Activated CD4-positive, alpha-beta T cell treated with anti-CD3 and anti-CD28 coated beads, Interleukin-2, amount 10 ng/mL, durations not matched to agents 7 days and 5 days (primary cell): ENCODE measurements around the gene TECPR2. TPM values are rescaled to one million over a fixed set of nuclear protein-coding genes. Genes with fewer than 3 reads are reported as not detected.
A peak's percentile ranks its signal among the peaks of the same experiment; 100 is the strongest.

Source experiments
- CTCF ChIA-PET: fragments of 350-600 bp; sonication (Branson Sonifier 250); formaldehyde crosslinking; loops from one replicate; lab custom pipeline; 2021; ENCODE audit warnings: antibody characterized with exemption; lab: Charles Lee
- POLR2A ChIA-PET: fragments of 350-600 bp; sonication (Branson Sonifier 250); formaldehyde crosslinking; loops from one replicate; lab custom pipeline; 2021; ENCODE audit warnings: antibody characterized with exemption; lab: Charles Lee
- DNase-seq: peaks from one replicate; pipeline ENCODE4 v3.0.0-alpha.2; 2020
- H3K27ac Mint-ChIP-seq: one replicate; pipeline ENCODE4 v1.8.0; 2021; ENCODE audit warnings: mild to moderate bottlenecking, moderate library complexity, mixed read lengths
- H3K27me3 Mint-ChIP-seq: one replicate; pipeline ENCODE4 v1.8.0; 2021; ENCODE audit warnings: mixed read lengths
- H3K36me3 Mint-ChIP-seq: one replicate; pipeline ENCODE4 v1.8.0; 2021; ENCODE audit warnings: low read depth, mixed read lengths
- H3K4me1 Mint-ChIP-seq: one replicate; pipeline ENCODE4 v1.8.0; 2021; ENCODE audit warnings: mixed read lengths
- H3K4me3 Mint-ChIP-seq: one replicate; pipeline ENCODE4 v1.8.0; 2021; ENCODE audit warnings: mild to moderate bottlenecking, moderate library complexity, mixed read lengths
- H3K9me3 Mint-ChIP-seq: one replicate; pipeline ENCODE4 v1.8.0; 2021; ENCODE audit warnings: mixed read lengths
- total RNA-seq, 2 experiments: library from RNA; stranded (reverse); gene quantifications; one replicate each; pipeline ENCODE4 v1.2.3, GENCODE V29; 2021

TECPR2 gene
- total RNA-seq, 2 experiments from 2014 or later: 8.2 to 10.7 TPM

DNA sequence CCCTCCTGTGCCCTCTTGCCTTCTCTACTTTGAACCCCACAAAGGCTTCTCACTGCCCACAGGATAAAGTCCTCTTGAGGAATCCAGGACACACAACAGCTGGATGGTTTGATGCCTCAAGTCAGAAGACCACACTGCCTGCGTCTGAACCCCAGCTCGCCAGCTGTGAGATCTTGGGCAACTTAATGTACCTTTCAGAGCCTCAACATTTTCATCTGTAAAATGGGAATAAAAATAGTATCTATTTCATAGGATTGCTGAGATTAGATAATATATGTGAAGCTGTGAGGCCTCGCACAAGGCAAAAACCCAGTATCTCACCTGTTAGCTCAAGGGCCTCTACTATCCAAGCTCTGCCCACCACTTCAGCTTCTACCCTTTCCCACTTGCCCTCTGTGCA, 2.4 kb upstream of the TECPR2 start:
- POLR2A ChIA-PET: interaction anchor here (0.5 kb wide), 1 partner anchor 343 kb away, joined by 3 read pairs; no protein-coding TSS in a partner anchor
- Mint-ChIP-seq H3K36me3 (peaks cover 20% of the 10 kb centered on the region), H3K9me3 (no peaks in the 10 kb centered on the region), H3K4me1 (peaks cover 16% of the 10 kb centered on the region), H3K27me3 (no peaks in the 10 kb centered on the region), H3K27ac (no peak overlapping the region), H3K4me3 (no peak overlapping the region)
- CTCF ChIA-PET: interaction anchor here (1.1 kb wide), 1 partner anchor 10 kb away, joined by 4 read pairs; no protein-coding TSS in a partner anchor
- no peak for DNase-seq

DNA sequence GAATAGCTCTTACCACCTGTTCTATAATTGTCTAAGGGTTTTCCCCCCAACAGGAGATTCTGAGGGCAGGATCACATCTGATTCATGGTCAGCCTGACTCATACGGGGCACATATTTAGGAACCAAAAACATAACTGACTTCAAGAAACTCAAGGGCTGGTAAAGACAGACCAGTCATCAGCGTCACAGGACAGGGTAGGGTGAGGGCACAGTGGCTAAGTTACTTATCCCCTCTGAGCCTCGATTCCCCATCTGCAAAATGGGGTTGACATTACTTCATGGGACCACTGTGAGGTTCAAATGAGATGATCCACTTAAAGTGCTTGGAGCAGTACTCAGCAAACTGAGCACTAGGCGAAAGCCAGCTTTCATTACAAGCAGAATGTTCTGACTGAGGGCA, 657 bp upstream of the TECPR2 start:
- Mint-ChIP-seq H3K27me3 (no peaks in the 10 kb centered on the region), H3K4me3 (no peak overlapping the region)

DNA sequence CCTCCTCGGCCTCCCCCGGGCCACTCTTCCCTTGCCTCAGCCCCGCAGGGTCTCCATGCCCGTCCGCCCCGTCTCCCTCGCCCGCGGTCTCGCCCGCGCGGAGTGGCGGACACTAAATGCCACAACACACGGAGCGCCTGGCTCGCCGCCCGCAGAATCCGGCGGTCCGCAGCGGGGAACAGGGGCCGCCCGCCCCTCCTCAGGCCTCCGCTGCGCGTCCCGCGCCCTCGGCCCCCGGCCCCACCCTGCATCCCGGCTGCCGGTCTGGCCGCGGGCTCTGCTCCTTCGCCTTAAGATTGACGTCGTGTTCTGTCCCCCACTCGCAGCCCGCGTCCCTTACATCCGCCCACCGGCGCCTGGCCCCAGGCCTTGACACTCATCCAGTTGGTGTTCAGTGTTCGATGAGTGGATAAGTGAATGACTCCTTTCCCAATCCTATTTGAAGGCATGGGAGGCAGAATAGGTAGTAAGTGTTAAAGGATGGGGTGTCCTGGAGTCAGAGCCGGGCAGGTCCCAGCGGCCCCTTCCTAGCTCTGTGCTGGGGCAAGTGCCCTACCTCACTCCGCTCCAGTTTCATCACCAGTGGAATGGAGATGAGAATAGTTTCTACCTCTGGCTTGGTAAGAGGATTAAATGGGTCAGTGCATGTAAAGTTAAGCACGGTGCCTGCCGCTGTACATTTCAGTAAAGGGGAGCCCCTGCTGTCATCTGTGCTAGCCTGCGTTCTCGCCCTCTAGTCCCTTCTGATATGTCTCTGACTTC, 622 bp downstream of the TECPR2 start:
- Mint-ChIP-seq H3K36me3 (peaks cover 1% of the 10 kb centered on the region), H3K27ac (peak overlapping the region; percentile 91), H3K27me3 (no peaks in the 10 kb centered on the region), H3K4me3 (no peak overlapping the region), H3K4me1 (peaks cover 29% of the 10 kb centered on the region), H3K9me3 (no peaks in the 10 kb centered on the region)
- no peak for DNase-seq
- CTCF ChIA-PET: interaction anchor here (1.1 to 1.7 kb wide), 2 partner anchors 14 to 28 kb away, joined by 4 to 5 read pairs; no protein-coding TSS in a partner anchor
- POLR2A ChIA-PET: interaction anchor here (0.6 kb wide), 1 partner anchor 12 kb away, joined by 3 read pairs; no protein-coding TSS in a partner anchor

More for the DNA sequence above, 657 bp upstream of the TECPR2 start:
- DNase-seq: peak; percentile 10
- H3K9me3 Mint-ChIP-seq: no peaks in the 10 kb centered on the region
- peak overlapping the region; percentile 98 for H3K27ac Mint-ChIP-seq
- peaks cover 19% of the 10 kb centered on the region for H3K4me1 Mint-ChIP-seq
- H3K36me3 Mint-ChIP-seq: peaks cover 12% of the 10 kb centered on the region
- CTCF ChIA-PET: interaction anchor here (0.9 to 1.7 kb wide), 4 partner anchors 13 to 51 kb away, joined by 4 to 5 read pairs (median 4); no protein-coding TSS in a partner anchor
- POLR2A ChIA-PET: interaction anchor here (0.7 to 1.2 kb wide), 3 partner anchors 14 to 517 kb away, joined by 3 read pairs; no protein-coding TSS in a partner anchor

DNA sequence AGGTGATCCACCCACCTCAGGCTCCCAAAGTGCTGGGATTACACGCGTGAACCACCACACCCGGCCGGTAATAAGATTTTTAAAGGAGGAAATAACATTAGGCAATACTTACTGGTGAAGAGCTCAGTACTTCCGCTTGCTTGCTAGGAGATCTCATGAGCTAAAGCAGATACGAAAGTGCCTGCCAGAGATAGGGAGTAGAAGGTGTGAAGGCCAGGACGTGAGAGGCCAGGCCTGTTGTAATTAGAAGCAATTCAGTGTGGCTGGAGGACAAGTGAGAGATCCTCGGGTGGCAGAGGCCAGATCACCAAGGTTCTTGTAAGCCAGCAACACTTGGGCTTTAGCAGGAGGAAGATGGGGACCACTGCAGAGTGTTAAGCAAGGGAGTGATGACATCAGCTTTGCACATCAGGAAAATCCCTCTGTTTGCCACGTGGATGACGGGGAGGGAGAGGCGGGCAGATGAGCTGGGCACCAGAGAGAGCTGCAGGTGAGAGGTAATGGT, 7.6 kb downstream of the TECPR2 start:
- no peak for DNase-seq
- no peaks in the 10 kb centered on the region for H3K27me3 Mint-ChIP-seq
- no peaks in the 10 kb centered on the region for H3K9me3 Mint-ChIP-seq
- CTCF ChIA-PET: no interaction called here
- POLR2A ChIA-PET: interaction anchor here (0.6 kb wide), 1 partner anchor 27 kb away, joined by 3 read pairs; no protein-coding TSS in a partner anchor
- H3K27ac Mint-ChIP-seq: no peak overlapping the region
- H3K4me3 Mint-ChIP-seq: no peak overlapping the region
- peaks cover 25% of the 10 kb centered on the region for H3K4me1 Mint-ChIP-seq
- no peaks in the 10 kb centered on the region for H3K36me3 Mint-ChIP-seq

DNA sequence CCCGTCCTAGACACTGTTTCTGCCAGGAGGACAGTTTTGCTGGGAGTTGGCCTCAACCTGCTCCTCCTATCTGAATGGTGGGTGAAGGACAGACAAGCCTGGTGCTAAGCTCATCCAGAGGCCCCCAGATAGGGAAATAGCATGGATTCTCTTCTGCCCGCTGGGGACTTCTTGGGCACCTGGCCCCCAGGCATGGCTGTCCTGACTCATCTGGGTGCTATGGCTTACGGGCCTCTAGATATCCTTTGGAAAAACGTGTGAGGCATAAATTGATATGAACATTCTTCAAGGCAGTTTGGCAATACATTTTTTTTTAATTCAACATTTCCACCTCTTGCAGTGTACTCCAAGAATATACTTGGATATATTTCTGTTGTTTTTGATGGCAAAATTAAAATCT, 8.6 kb downstream of the TECPR2 start:
- no peaks in the 10 kb centered on the region for H3K27me3 Mint-ChIP-seq
- H3K36me3 Mint-ChIP-seq: no peaks in the 10 kb centered on the region
- no peak overlapping the region for H3K27ac Mint-ChIP-seq
- H3K4me1 Mint-ChIP-seq: peaks cover 30% of the 10 kb centered on the region
- H3K4me3 Mint-ChIP-seq: no peak overlapping the region
- ChIA-PET POLR2A (no interaction called here), CTCF (interaction anchor here (0.7 kb wide), 1 partner anchor 284 kb away, joined by 3 read pairs; no protein-coding TSS in a partner anchor)
- no peaks in the 10 kb centered on the region for H3K9me3 Mint-ChIP-seq
- no peak for DNase-seq

DNA sequence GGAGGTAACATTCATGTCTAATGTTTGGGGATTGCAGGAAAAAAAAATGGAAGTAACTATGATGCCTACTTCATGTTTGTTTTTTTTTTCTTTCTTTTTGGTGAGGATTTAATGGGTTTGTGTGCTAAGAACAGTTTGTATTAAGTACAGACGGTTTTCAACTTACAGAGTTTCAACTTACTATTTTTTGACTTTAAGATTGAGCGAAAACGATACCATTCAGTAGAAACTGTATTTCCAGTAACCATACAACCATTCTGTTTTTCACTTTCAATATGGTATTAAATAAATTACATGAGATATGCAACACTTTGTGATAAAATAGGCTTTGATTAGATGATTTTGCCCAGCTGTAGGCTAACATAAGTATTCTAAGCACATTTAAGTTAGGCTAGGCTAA, 10.4 kb downstream of the TECPR2 start:
- H3K27ac Mint-ChIP-seq: no peak overlapping the region
- peaks cover 3% of the 10 kb centered on the region for H3K36me3 Mint-ChIP-seq
- H3K4me1 Mint-ChIP-seq: peaks cover 29% of the 10 kb centered on the region
- ChIA-PET CTCF (no interaction called here), POLR2A (no interaction called here)
- no peak for DNase-seq
- no peaks in the 10 kb centered on the region for H3K9me3 Mint-ChIP-seq
- H3K27me3 Mint-ChIP-seq: no peaks in the 10 kb centered on the region
- no peak overlapping the region for H3K4me3 Mint-ChIP-seq

DNA sequence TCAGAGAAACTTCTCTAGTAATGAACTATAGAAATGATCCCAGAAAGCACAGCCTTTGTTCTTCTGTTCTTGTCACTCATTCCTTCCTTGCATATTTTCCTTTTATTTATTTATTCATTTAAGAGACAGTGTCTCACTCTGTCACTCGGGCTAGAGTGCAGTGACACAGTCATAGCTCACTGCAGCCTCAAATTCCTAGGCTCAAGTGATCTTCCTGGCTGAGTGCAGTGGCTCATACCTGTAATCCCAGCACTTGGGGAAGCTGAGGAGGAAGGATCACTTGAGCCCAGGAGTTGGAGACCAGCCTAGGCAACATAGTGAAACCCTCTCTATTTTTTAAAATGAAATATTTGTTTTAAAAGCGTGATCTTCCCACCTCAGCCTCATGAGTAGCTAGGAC, 11.5 kb downstream of the TECPR2 start:
- H3K27ac Mint-ChIP-seq: no peak overlapping the region
- peaks cover 27% of the 10 kb centered on the region for H3K4me1 Mint-ChIP-seq
- ChIA-PET POLR2A (no interaction called here), CTCF (no interaction called here)
- no peak for DNase-seq
- no peaks in the 10 kb centered on the region for H3K27me3 Mint-ChIP-seq
- no peaks in the 10 kb centered on the region for H3K9me3 Mint-ChIP-seq
- H3K36me3 Mint-ChIP-seq: peaks cover 8% of the 10 kb centered on the region
- H3K4me3 Mint-ChIP-seq: no peak overlapping the region

DNA sequence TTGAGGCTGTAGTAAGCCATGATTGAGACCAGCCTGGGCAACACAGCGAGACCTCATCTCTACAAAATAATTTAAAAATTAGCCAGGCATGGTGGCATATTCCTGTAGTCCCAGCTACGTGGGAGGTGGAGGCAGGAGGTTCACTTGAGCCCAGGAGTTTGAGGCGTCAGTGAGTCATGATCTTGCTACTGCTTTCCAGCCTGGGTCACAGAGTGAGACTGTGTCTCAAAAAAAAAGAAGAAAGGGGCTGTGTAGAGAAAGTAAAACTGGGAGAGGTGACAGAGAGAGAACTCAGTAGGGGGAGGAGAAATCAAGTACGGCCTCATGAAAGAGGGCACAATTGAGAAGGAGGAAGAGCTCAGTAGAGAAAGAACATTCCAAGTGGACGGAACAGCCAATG, 12.4 kb downstream of the TECPR2 start:
- CTCF ChIA-PET: interaction anchor here (0.6 to 2.3 kb wide), 4 partner anchors 11 to 1093 kb away, joined by 3 to 5 read pairs (median 4); partner anchors contain the start of genes CINP and TECPR2
- DNase-seq: no peak
- peak overlapping the region; percentile 20 for H3K27ac Mint-ChIP-seq

DNA sequence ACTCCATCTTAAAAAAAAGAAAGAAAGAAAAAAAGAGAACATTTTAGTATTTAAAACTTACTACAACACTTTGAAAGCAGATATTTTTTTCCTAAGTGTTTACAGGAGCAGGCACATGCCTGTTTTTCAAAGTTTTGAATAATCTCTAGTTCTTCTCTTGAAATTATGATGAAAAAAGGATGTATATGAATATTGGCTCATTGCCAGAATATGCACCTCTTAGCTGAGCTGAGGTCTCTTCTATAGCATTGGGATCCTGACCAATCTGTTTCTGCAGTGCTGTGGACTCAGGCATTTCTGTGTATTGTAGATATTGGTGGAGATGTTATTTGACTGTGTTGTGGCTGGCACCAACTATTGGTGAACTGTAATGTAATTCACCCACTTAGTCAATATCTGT, 15.0 kb downstream of the TECPR2 start:
- no peaks in the 10 kb centered on the region for H3K9me3 Mint-ChIP-seq
- no peaks in the 10 kb centered on the region for H3K27me3 Mint-ChIP-seq
- peaks cover 9% of the 10 kb centered on the region for H3K36me3 Mint-ChIP-seq
- DNase-seq: no peak
- H3K4me3 Mint-ChIP-seq: no peak overlapping the region
- peak overlapping the region; percentile 20 for H3K27ac Mint-ChIP-seq
- H3K4me1 Mint-ChIP-seq: peaks cover 27% of the 10 kb centered on the region
- ChIA-PET CTCF (interaction anchor here (1.5 kb wide), 1 partner anchor 15 kb away, joined by 5 read pairs; the partner anchor contains the start of genes CINP and TECPR2), POLR2A (no interaction called here)

More for the DNA sequence above, 12.4 kb downstream of the TECPR2 start:
- POLR2A ChIA-PET: interaction anchor here (0.7 kb wide), 1 partner anchor 11 kb away, joined by 3 read pairs; no protein-coding TSS in a partner anchor
- no peaks in the 10 kb centered on the region for H3K9me3 Mint-ChIP-seq
- no peak overlapping the region for H3K4me3 Mint-ChIP-seq
- peaks cover 27% of the 10 kb centered on the region for H3K4me1 Mint-ChIP-seq
- no peaks in the 10 kb centered on the region for H3K27me3 Mint-ChIP-seq
- peaks cover 9% of the 10 kb centered on the region for H3K36me3 Mint-ChIP-seq

DNA sequence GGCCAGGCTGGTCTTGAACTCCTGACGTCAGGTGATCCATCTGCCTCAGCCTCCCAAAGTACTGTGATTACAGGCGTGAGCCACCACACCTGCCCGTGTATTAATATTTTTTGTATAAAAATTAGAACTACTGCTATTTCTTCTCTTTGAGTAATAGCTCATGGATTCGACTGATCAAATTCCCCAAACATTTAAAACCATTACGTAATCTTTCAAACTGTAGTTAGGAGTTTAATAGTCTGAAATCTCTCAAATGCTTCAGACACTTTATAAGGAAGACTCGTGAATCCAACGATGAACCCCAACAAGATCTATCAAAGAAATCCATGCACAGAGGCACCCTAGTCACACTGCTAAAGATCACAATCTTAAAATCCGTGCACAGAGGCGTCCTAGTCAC, 16.1 kb downstream of the TECPR2 start:
- Mint-ChIP-seq H3K27me3 (no peaks in the 10 kb centered on the region), H3K27ac (no peak overlapping the region), H3K4me3 (no peak overlapping the region), H3K4me1 (peaks cover 24% of the 10 kb centered on the region), H3K9me3 (no peaks in the 10 kb centered on the region), H3K36me3 (peaks cover 9% of the 10 kb centered on the region)
- ChIA-PET POLR2A (no interaction called here), CTCF (no interaction called here)
- no peak for DNase-seq

DNA sequence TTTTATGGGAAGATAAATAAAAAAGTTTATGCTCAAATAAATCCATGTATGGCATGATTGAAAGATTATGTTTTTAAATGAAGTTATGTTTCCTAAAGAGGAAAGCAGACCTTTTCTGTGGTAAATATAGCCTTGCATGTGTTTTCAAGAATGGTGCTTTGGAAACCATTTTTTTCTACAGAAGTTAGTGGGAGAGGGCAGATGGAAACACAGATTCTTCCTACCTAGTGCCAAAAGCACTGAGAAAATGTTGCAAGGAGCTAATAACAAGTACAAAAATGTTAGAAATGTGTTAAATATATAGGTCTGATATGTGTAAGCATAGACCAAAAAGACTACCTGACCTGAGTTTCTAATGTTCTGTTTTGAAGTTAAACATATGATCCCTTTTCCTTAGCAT, 24.3 kb downstream of the TECPR2 start:
- H3K27ac Mint-ChIP-seq: no peak overlapping the region

DNA sequence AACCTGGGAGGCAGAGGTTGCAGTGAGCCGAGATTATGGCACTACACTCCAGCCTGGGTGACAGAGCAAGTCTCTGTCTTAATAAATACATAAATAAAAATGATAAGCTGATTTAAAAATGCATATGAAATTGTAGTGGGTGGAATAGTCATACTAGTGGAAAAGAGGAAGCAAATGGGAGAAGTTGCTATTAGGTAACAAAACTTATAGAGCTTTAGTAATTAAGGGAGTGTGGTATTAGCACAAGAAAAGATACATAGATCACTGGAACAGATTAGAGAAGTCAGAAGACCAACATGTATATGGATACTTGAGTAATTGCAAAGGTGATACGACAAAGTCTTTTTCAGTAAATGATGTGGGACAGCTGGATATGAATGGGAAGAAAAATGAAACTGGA, 26.5 kb downstream of the TECPR2 start:
- Mint-ChIP-seq H3K27me3 (no peaks in the 10 kb centered on the region), H3K9me3 (peaks cover 2% of the 10 kb centered on the region), H3K4me3 (no peak overlapping the region), H3K36me3 (peaks cover 5% of the 10 kb centered on the region), H3K27ac (no peak overlapping the region), H3K4me1 (peaks cover 5% of the 10 kb centered on the region)
- CTCF ChIA-PET: interaction anchor here (0.7 to 1.0 kb wide), 2 partner anchors 80 to 389 kb away, joined by 3 read pairs; no protein-coding TSS in a partner anchor
- POLR2A ChIA-PET: interaction anchor here (0.6 kb wide), 1 partner anchor 21 kb away, joined by 4 read pairs; no protein-coding TSS in a partner anchor
- no peak for DNase-seq

More for the DNA sequence above, 24.3 kb downstream of the TECPR2 start:
- Mint-ChIP-seq H3K9me3 (peaks cover 2% of the 10 kb centered on the region), H3K27me3 (no peaks in the 10 kb centered on the region), H3K36me3 (peaks cover 1% of the 10 kb centered on the region), H3K4me3 (no peak overlapping the region), H3K4me1 (peaks cover 4% of the 10 kb centered on the region)
- ChIA-PET POLR2A (no interaction called here), CTCF (interaction anchor here (1.4 kb wide), 1 partner anchor 11 kb away, joined by 5 read pairs; no protein-coding TSS in a partner anchor)
- no peak for DNase-seq
